ENCODE data around the gene ZNF385B. TPM values are rescaled to one million over a fixed set of nuclear protein-coding genes. Genes with fewer than 3 reads are reported as not detected.

The ZNF385B gene
- total RNA-seq, 4 donors from 2014 or later, result 0.74 to 4.6 (median 0.82) TPM; not detected in 1

DNA sequence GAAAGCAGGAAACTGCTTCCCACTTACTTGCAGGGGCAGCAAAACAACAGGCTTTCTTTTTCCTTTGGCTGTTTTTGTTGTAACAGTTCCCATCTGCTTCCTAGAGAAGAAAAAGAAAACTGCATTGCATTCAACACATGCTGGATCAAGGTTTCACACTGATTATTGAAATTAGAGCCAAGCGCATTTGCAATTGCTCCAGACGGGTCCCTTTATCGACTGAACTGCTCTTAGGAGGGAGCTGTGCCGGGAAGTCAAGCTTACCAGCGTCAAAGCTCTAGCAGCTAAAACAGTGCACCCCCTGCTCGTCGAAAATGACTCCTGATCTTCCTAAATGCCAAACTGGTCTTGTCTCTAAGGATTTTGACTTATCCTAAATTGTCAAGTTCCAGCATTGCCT lies 432.8 kb downstream of the ZNF385B start:
- ATAC-seq (ENCODE audit: low FRiP score), result no peak
- DNase-seq (ENCODE audit: low spot score), result no peak

DNA sequence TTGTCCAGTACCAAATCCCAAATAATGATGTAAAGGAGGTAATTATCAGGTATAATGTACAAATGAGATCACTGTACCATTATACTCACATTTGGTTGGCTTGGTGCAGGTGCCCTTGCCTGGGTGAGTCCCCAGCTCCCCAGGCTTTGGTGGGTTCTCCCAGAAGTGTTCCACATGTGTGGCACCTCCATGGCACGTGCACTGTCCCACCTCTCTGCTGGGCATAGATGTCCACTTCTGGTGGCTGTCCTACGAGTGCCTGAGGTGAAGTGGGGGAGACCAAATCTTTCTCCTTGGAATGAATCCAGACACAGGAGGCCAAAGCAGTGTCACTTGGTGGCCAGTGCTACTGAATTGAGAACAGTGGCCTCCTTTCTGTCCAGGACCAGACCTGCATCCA lies 434.3 kb downstream of the ZNF385B start:
- TF ChIP-seq, protein P1, sequence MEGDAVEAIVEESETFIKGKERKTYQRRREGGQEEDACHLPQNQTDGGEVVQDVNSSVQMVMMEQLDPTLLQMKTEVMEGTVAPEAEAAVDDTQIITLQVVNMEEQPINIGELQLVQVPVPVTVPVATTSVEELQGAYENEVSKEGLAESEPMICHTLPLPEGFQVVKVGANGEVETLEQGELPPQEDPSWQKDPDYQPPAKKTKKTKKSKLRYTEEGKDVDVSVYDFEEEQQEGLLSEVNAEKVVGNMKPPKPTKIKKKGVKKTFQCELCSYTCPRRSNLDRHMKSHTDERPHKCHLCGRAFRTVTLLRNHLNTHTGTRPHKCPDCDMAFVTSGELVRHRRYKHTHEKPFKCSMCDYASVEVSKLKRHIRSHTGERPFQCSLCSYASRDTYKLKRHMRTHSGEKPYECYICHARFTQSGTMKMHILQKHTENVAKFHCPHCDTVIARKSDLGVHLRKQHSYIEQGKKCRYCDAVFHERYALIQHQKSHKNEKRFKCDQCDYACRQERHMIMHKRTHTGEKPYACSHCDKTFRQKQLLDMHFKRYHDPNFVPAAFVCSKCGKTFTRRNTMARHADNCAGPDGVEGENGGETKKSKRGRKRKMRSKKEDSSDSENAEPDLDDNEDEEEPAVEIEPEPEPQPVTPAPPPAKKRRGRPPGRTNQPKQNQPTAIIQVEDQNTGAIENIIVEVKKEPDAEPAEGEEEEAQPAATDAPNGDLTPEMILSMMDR (IDR thresholded peaks at IDR 0.05), result no peak
- ATAC-seq (ENCODE audit: low FRiP score) (no peak), DNase-seq (ENCODE audit: low spot score) (no peak)

More for the DNA sequence above, 432.8 kb downstream of the ZNF385B start:
- TF ChIP-seq, protein P1 (IDR thresholded peaks at IDR 0.05), result no peak

DNA sequence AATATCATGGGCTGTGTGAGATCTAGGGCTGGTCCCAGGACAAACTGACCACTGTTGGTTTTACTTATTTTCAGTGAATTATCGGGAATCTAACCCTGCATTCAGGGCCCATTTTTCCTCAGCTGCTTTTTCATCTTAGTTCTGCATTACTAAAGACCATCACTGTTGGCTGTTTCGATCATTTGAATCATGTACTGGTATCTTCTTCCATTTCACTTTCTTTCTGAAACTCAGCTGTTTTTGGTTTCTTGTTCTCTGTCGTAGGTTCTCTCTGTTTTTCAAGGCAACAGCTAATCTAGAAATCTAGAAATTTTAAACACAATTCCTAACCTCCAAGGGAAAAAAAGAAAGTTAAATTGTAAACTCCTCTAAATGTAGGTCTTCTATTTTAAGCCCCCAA lies 436.8 kb downstream of the ZNF385B start:
- ATAC-seq (ENCODE audit: low FRiP score) (no peak), DNase-seq (ENCODE audit: low spot score) (no peak)
- TF ChIP-seq, protein P1 (IDR thresholded peaks at IDR 0.05), result no peak

DNA sequence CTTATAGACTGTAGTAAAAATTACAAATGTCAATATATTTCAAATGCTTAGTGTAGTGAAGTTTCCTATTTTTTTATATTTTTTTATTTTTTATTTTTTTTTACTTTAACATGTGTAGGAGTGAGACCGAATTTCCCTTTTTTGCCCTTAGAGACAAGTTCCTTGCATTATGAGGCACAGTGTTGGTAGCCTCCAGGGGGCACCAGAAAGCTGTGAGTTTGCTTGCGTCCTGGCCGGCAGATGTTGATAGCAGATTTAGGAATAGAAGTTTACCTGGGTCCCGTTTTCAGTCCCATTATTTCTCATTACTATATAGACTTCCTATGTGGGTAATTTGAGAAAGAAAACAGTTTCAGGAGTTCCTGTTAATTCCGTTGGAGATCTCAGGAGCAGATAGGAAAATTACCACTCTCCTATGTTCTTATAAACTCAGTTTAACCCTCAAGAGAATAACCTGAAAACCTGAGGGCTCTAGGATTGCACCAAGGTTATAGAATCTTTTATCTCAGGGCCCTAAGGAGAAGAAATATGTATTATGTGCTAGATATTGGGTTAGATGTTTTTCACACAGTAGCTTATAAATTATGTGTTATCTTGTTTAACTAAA lies 439.3 kb downstream of the ZNF385B start:
- DNase-seq (ENCODE audit: low spot score), result peak; percentile 54
- TF ChIP-seq, protein P1 (IDR thresholded peaks at IDR 0.05), result no peak
- ATAC-seq (ENCODE audit: low FRiP score), result no peak

DNA sequence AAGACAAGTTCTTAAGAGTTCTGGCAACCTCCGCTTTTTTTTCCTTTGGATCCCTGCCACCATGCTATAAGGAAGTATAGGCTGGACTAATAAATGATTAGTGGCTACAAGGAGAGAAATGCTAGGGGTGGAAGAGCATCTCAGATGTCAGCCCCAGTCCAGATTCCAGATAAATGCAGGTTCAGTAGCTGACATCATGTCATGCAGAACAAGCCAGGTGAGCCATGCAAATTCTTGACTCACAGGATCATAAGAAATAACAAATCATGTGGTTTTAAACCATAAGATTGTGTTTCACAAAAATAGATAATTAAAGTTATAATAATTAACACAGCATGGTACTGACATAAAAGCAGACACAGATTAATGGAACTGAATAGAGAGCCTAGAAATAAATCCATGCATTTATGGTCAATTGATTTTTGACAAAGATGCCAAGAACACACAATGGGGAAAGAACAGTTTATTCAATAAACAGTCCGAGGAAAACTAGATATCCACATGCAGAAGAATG lies 443.9 kb downstream of the ZNF385B start:
- DNase-seq (ENCODE audit: low spot score) (no peak), ATAC-seq (ENCODE audit: low FRiP score) (no peak)
- TF ChIP-seq, protein P1 (IDR thresholded peaks at IDR 0.05), result no peak

DNA sequence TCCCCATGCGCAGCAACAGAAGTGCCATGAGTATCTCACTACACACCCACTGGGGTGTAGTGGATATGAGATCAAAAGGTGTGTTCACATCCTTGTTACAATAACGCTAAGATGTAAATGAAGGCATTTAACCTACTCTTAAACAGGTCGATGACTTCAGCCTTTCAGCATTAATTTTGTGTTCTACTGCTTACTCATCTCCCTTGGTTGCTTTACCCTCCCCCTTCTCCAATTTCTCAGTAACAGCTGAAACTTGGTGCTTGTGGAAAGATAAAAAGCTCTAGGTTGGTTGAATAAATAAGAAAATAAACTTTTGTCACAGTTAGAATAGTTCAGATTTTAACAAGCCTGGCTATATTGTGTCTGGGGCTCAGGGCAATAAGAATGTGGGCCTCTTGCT lies 449.3 kb downstream of the ZNF385B start:
- ATAC-seq (ENCODE audit: low FRiP score) (no peak), DNase-seq (ENCODE audit: low spot score) (no peak)
- TF ChIP-seq, protein P1 (IDR thresholded peaks at IDR 0.05), result no peak

Measured in omental fat pad (tissue), 4 donors.